Measurements from ENCODE around the gene TBX19.

- TF ChIP-seq CTCF (IDR thresholded peaks at IDR 0.05): no peak
- no peak for TF ChIP-seq POLR2A (IDR thresholded peaks at IDR 0.05)
Measured at GRCh38 chr1:168266644-168267186, 14.0 kb upstream of the TBX19 start.

Measured in vagina (tissue), 2 donors.